H1 (cell line): Measurements from ENCODE around the gene GSG1L.
"Not testable (repeated sequence)": the region's sequence is repeated elsewhere in the genome, so short reads cannot be mapped to it uniquely, and the experiment has no call there.

ENCODE experiments used
- BRCA1 ChIP-seq: IDR thresholded peaks from 2 replicates; pipeline ENCODE4 v1.6.1; 2012; ENCODE audit warnings: low read depth, low read length, improper control_type of control experiment
- CEBPB ChIP-seq: IDR thresholded peaks from 2 replicates; pipeline ENCODE4 v1.6.1; 2012; ENCODE audit warnings: low read depth, low read length
- CREB1 ChIP-seq: IDR thresholded peaks from 2 replicates; pipeline ENCODE4 v1.6.1; 2012; ENCODE audit warnings: inconsistent platforms
- CTCF ChIP-seq, 3 experiments: IDR thresholded peaks; 1 replicate in 2 of 3; 2 replicates in 1 of 3; pipeline versions ENCODE4 v1.5.1 to v1.6.1; 2011; ENCODE audit warnings: low read length in 3 of 3, mild to moderate bottlenecking in 3 of 3, inconsistent platforms in 2 of 3, low read depth in 1 of 3, moderate library complexity in 1 of 3; ENCODE audit not compliant: insufficient read depth in 1 of 3; ENCODE audit errors: control extremely low read depth in 1 of 3
- GABPA ChIP-seq: IDR thresholded peaks from 2 replicates; pipeline ENCODE4 v1.6.1; 2011; ENCODE audit warnings: mild to moderate bottlenecking, low read length, moderate library complexity, borderline replicate concordance; ENCODE audit not compliant: insufficient read depth
- JUN ChIP-seq: IDR thresholded peaks from 2 replicates; pipeline ENCODE4 v1.6.1; 2011; ENCODE audit warnings: low read depth, mild to moderate bottlenecking, improper control_type of control experiment, low read length
- MAX ChIP-seq: IDR thresholded peaks from 2 replicates; pipeline ENCODE4 v1.6.1; 2012; ENCODE audit warnings: inconsistent platforms
- POLR2A ChIP-seq, 2 experiments: IDR thresholded peaks; 1 replicate in 1 of 2; 2 replicates in 1 of 2; pipeline ENCODE4 v1.6.1; 2011; ENCODE audit warnings: low read depth in 2 of 2, low read length in 2 of 2, mild to moderate bottlenecking in 2 of 2; ENCODE audit errors: control extremely low read depth in 1 of 2
- POLR2AphosphoS5 ChIP-seq: IDR thresholded peaks from 2 replicates; pipeline ENCODE4 v1.6.1; 2011; ENCODE audit warnings: low read depth, low read length
- RFX5 ChIP-seq: IDR thresholded peaks from 2 replicates; pipeline ENCODE4 v1.6.1; 2011; ENCODE audit warnings: low read depth, low read length, improper control_type of control experiment, borderline replicate concordance
- SIN3A ChIP-seq, 2 experiments: IDR thresholded peaks in 1 of 2; conservative IDR thresholded peaks in 1 of 2; 2 replicates each; pipeline ENCODE4 v1.6.1; 2011 to 2012; ENCODE audit warnings: low read length in 2 of 2, improper control_type of control experiment in 1 of 2, low read depth in 1 of 2, mild to moderate bottlenecking in 1 of 2
- SP4 ChIP-seq: IDR thresholded peaks from 2 replicates; pipeline ENCODE4 v1.6.1; 2012; ENCODE audit warnings: low read length, inconsistent platforms
- TEAD4 ChIP-seq: IDR thresholded peaks from 2 replicates; pipeline ENCODE4 v1.6.1; 2012; ENCODE audit warnings: low read depth, low read length, inconsistent platforms, mixed read lengths
- USF2 ChIP-seq: IDR thresholded peaks from 2 replicates; pipeline ENCODE4 v1.6.1; 2011; ENCODE audit warnings: low read length, improper control_type of control experiment

GRCh38 chr16:27872627-27873026 lies 190.9 kb downstream of the GSG1L start:
- not testable (repeated sequence) for TF ChIP-seq TEAD4; MAX; CTCF (IDR thresholded peaks at IDR 0.05; ENCODE audit: control extremely low read depth in 1 of 3, insufficient read depth in 1 of 3, low read depth in 1 of 3, low read length in 3 of 3); BRCA1; POLR2AphosphoS5; SIN3A (conservative IDR thresholded peaks at IDR 0.05 in 1 of 2, IDR thresholded peaks at IDR 0.05 in 1 of 2; ENCODE audit: low read depth in 1 of 2, low read length in 2 of 2); SP4; POLR2A (IDR thresholded peaks at IDR 0.05; ENCODE audit: control extremely low read depth in 1 of 2, low read depth in 2 of 2, low read length in 2 of 2); CEBPB; JUN; CREB1; RFX5; USF2; GABPA
